ENCODE measurements around the gene TNFSF18. TPM values are rescaled to one million over a fixed set of nuclear protein-coding genes. Genes with fewer than 3 reads are reported as not detected.

Gene TNFSF18
- total RNA-seq (not detected), polyA plus RNA-seq (not detected)

- Histone ChIP-seq H3K9me3 (ENCODE audit: low read length) (no peaks in the 10 kb centered on the region), H3K4me3 (ENCODE audit: low read length) (no peak within 1 kb of the TSS), H3K27ac (ENCODE audit: low read depth, low read length) (no peak within 1 kb of the TSS), H3K36me3 (ENCODE audit: insufficient read depth, low read length) (no peaks in the 10 kb centered on the region), H3K27me3 (ENCODE audit: insufficient read depth, low read length, poor library complexity, severe bottlenecking) (no peaks in the 10 kb centered on the region), H3K4me1 (ENCODE audit: insufficient read depth, low read length) (no peaks in the 10 kb centered on the region)
- no peak for DNase-seq
- no peaks in the 10 kb centered on the region for H3K9me3 Mint-ChIP-seq
- no peaks in the 10 kb centered on the region for H3K36me3 Mint-ChIP-seq
- H3K27ac Mint-ChIP-seq, result no peak within 1 kb of the TSS
- ChIA-PET CTCF (no interaction called here), POLR2A (interaction anchor here (0.7 kb wide), 1 partner anchor 269 kb away, joined by 8 read pairs; no protein-coding TSS in a partner anchor)
- no peak within 1 kb of the TSS for H3K4me3 Mint-ChIP-seq
- no peaks in the 10 kb centered on the region for H3K27me3 Mint-ChIP-seq
- no peaks in the 10 kb centered on the region for H3K4me1 Mint-ChIP-seq
These were observed at the start of gene TNFSF18 for GRCh38 chr1:173050865-173051264. TSS of gene TNFSF18 (minus strand) at chr1:173050941. CDS start at chr1:173050896, 45 bp downstream.

DNA sequence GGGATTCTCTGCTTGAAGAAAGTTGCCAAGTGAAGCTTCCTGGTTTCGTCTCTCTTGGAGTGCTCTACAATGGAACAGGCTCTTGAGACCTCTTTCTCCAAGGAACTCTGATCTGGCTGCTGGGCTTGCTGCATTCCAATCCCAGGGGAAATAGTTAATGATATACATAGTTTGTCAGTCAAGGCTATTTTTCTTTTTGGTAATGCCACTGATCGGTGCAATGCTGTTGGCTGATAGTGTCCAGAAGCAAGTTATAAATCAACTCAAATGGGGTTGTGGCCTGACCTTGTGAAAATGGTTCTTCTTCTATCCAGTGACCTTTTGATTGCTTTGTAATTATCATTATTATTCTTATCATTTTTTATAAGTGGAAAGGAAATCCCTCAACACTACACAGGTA lies 48.4 kb upstream of the TNFSF18 start:
- ChIA-PET POLR2A (no interaction called here), CTCF (no interaction called here)
- Histone ChIP-seq H3K27ac (ENCODE audit: low read depth, low read length) (no peak overlapping the region), H3K9me3 (ENCODE audit: low read length) (no peaks in the 10 kb centered on the region), H3K4me3 (ENCODE audit: low read length) (no peak overlapping the region), H3K27me3 (ENCODE audit: insufficient read depth, low read length, poor library complexity, severe bottlenecking) (no peaks in the 10 kb centered on the region), H3K36me3 (ENCODE audit: insufficient read depth, low read length) (no peaks in the 10 kb centered on the region), H3K4me1 (ENCODE audit: insufficient read depth, low read length) (no peaks in the 10 kb centered on the region)
- no peak overlapping the region for H3K27ac Mint-ChIP-seq
- no peak for DNase-seq
- H3K4me3 Mint-ChIP-seq, result no peak overlapping the region
- H3K27me3 Mint-ChIP-seq, result peaks cover 0 to 1% of the 10 kb centered on the region in 2 donors
- H3K36me3 Mint-ChIP-seq, result no peaks in the 10 kb centered on the region
- H3K4me1 Mint-ChIP-seq, result no peaks in the 10 kb centered on the region
- H3K9me3 Mint-ChIP-seq, result peaks cover 2 to 13% (median 7%) of the 10 kb centered on the region in 5 donors

DNA sequence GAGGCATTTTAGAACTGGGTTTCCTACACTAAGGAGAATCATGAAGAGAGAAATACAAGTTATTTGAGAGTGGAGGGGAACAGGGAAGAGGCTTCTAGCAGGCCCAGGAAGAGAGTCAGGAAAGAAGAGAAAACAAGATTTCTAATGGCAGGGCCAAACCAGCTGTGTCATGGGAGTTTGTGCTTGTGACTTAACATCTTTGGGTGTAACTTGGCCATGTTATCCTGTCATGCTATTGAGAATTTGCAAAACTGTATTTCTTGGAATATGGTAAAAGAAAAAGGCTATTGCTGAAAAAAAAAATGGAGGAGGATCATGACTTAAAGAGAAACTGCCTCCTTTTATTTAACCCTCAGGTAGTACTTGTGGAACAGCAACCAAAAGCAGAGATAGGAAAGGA lies 47.4 kb upstream of the TNFSF18 start:
- Mint-ChIP-seq H3K36me3 (no peaks in the 10 kb centered on the region), H3K4me1 (no peaks in the 10 kb centered on the region), H3K9me3 (peaks cover 0 to 9% (median 4%) of the 10 kb centered on the region in 5 donors), H3K27ac (no peak overlapping the region), H3K4me3 (no peak overlapping the region), H3K27me3 (peaks cover 0 to 1% of the 10 kb centered on the region in 2 donors)
- DNase-seq, result no peak
- no peak overlapping the region for H3K27ac ChIP-seq (ENCODE audit: low read depth, low read length)
- no peaks in the 10 kb centered on the region for H3K36me3 ChIP-seq (ENCODE audit: insufficient read depth, low read length)
- CTCF ChIA-PET, result no interaction called here
- H3K4me3 ChIP-seq (ENCODE audit: low read length), result no peak overlapping the region
- H3K4me1 ChIP-seq (ENCODE audit: insufficient read depth, low read length), result no peaks in the 10 kb centered on the region
- POLR2A ChIA-PET, result no interaction called here
- no peaks in the 10 kb centered on the region for H3K9me3 ChIP-seq (ENCODE audit: low read length)
- H3K27me3 ChIP-seq (ENCODE audit: insufficient read depth, low read length, poor library complexity, severe bottlenecking), result no peaks in the 10 kb centered on the region

DNA sequence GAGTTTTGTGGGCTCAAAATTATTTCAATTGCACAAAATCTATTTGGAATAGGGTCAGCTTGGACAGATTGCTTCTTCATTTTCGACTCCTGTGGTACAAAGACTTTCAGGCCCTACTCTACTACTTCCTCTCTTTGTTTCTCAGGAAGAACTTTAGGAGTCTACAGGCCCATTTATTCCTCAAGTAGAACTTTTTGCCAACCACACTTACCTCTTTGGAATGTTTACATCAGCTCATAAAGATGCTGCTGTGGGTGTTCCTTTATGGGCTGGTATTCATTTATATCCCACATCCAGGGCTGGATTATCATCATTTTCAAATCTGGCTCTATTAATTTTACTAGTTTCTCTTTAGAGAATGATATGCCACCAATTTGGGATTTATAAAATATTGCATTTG lies 46.3 kb upstream of the TNFSF18 start:
- Mint-ChIP-seq H3K4me1 (no peaks in the 10 kb centered on the region), H3K27me3 (peaks cover 0 to 1% of the 10 kb centered on the region in 2 donors), H3K36me3 (no peaks in the 10 kb centered on the region), H3K9me3 (no peaks in the 10 kb centered on the region), H3K27ac (no peak overlapping the region), H3K4me3 (no peak overlapping the region)
- ChIA-PET POLR2A (no interaction called here), CTCF (no interaction called here)
- Histone ChIP-seq H3K27me3 (ENCODE audit: insufficient read depth, low read length, poor library complexity, severe bottlenecking) (no peaks in the 10 kb centered on the region), H3K4me1 (ENCODE audit: insufficient read depth, low read length) (no peaks in the 10 kb centered on the region), H3K27ac (ENCODE audit: low read depth, low read length) (no peak overlapping the region), H3K9me3 (ENCODE audit: low read length) (no peaks in the 10 kb centered on the region), H3K36me3 (ENCODE audit: insufficient read depth, low read length) (no peaks in the 10 kb centered on the region), H3K4me3 (ENCODE audit: low read length) (no peak overlapping the region)
- DNase-seq, result no peak

- POLR2A ChIA-PET, result no interaction called here
- no peak overlapping the region for H3K4me3 Mint-ChIP-seq
These were observed 44.9 kb upstream of the TNFSF18 start for GRCh38 chr1:173095632-173096031.

GRCh38 chr1:173094541-173094940 lies 43.8 kb upstream of the TNFSF18 start:
- H3K36me3 ChIP-seq (ENCODE audit: insufficient read depth, low read length), result no peaks in the 10 kb centered on the region
- Mint-ChIP-seq H3K36me3 (no peaks in the 10 kb centered on the region), H3K27ac (no peak overlapping the region), H3K27me3 (peaks cover 1 to 4% of the 10 kb centered on the region in 2 donors), H3K9me3 (no peaks in the 10 kb centered on the region), H3K4me1 (no peaks in the 10 kb centered on the region), H3K4me3 (no peak overlapping the region)
- H3K27me3 ChIP-seq (ENCODE audit: insufficient read depth, low read length, poor library complexity, severe bottlenecking), result no peaks in the 10 kb centered on the region
- no peaks in the 10 kb centered on the region for H3K9me3 ChIP-seq (ENCODE audit: low read length)
- H3K27ac ChIP-seq (ENCODE audit: low read depth, low read length), result no peak overlapping the region
- H3K4me3 ChIP-seq (ENCODE audit: low read length), result no peak overlapping the region
- POLR2A ChIA-PET, result no interaction called here
- DNase-seq, result no peak
- H3K4me1 ChIP-seq (ENCODE audit: insufficient read depth, low read length), result no peaks in the 10 kb centered on the region
- CTCF ChIA-PET, result no interaction called here

More at GRCh38 chr1:173095632-173096031, 44.9 kb upstream of the TNFSF18 start:
- CTCF ChIA-PET, result no interaction called here
- no peaks in the 10 kb centered on the region for H3K4me1 Mint-ChIP-seq
- no peak overlapping the region for H3K27ac Mint-ChIP-seq
- H3K4me1 ChIP-seq (ENCODE audit: insufficient read depth, low read length), result no peaks in the 10 kb centered on the region
- H3K36me3 Mint-ChIP-seq, result no peaks in the 10 kb centered on the region
- no peaks in the 10 kb centered on the region for H3K36me3 ChIP-seq (ENCODE audit: insufficient read depth, low read length)
- H3K27ac ChIP-seq (ENCODE audit: low read depth, low read length), result no peak overlapping the region
- no peaks in the 10 kb centered on the region for H3K9me3 ChIP-seq (ENCODE audit: low read length)
- DNase-seq, result no peak
- H3K4me3 ChIP-seq (ENCODE audit: low read length), result no peak overlapping the region
- no peaks in the 10 kb centered on the region for H3K9me3 Mint-ChIP-seq
- H3K27me3 Mint-ChIP-seq, result peaks cover 0 to 1% of the 10 kb centered on the region in 2 donors
- no peaks in the 10 kb centered on the region for H3K27me3 ChIP-seq (ENCODE audit: insufficient read depth, low read length, poor library complexity, severe bottlenecking)

- ChIA-PET POLR2A (no interaction called here), CTCF (no interaction called here)
- H3K9me3 ChIP-seq (ENCODE audit: low read length), result no peaks in the 10 kb centered on the region
- no peak overlapping the region for H3K4me3 ChIP-seq (ENCODE audit: low read length)
- DNase-seq, result no peak
- no peaks in the 10 kb centered on the region for H3K4me1 ChIP-seq (ENCODE audit: insufficient read depth, low read length)
- H3K27me3 Mint-ChIP-seq, result peaks cover 1 to 4% of the 10 kb centered on the region in 2 donors
- no peaks in the 10 kb centered on the region for H3K9me3 Mint-ChIP-seq
- no peak overlapping the region for H3K27ac Mint-ChIP-seq
- no peaks in the 10 kb centered on the region for H3K36me3 ChIP-seq (ENCODE audit: insufficient read depth, low read length)
- no peaks in the 10 kb centered on the region for H3K36me3 Mint-ChIP-seq
- no peak overlapping the region for H3K4me3 Mint-ChIP-seq
- no peaks in the 10 kb centered on the region for H3K27me3 ChIP-seq (ENCODE audit: insufficient read depth, low read length, poor library complexity, severe bottlenecking)
- H3K4me1 Mint-ChIP-seq, result no peaks in the 10 kb centered on the region
- H3K27ac ChIP-seq (ENCODE audit: low read depth, low read length), result no peak overlapping the region
These were observed 43.1 kb upstream of the TNFSF18 start for GRCh38 chr1:173093691-173094445.

DNA sequence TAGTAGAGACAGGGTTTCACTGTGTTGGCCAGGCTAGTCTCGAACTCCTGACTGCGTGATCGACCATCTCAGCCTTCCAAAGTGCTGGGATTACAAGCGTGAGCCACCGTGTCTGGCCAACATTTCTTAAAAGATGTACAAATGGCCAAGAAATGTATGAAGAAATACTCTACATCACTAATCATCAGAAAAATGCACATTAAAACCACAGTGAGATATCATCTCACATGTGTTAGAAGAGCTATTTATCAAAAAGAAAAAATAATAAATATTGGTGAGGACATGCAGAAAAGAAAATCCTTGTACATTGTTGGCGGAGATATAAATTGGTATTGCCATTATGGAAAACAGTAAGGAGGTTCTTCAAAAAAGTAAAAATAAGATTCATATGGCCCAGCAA lies 33.6 kb upstream of the TNFSF18 start:
- H3K4me3 ChIP-seq (ENCODE audit: low read length), result no peak overlapping the region
- CTCF ChIA-PET, result no interaction called here
- DNase-seq, result no peak

More for the DNA sequence above, 33.6 kb upstream of the TNFSF18 start:
- H3K9me3 Mint-ChIP-seq, result no peaks in the 10 kb centered on the region
- H3K27me3 Mint-ChIP-seq, result peaks cover 0 to 4% of the 10 kb centered on the region in 2 donors
- H3K36me3 Mint-ChIP-seq, result no peaks in the 10 kb centered on the region
- H3K27me3 ChIP-seq (ENCODE audit: insufficient read depth, low read length, poor library complexity, severe bottlenecking), result no peaks in the 10 kb centered on the region
- no peak overlapping the region for H3K4me3 Mint-ChIP-seq
- POLR2A ChIA-PET, result no interaction called here
- no peak overlapping the region for H3K27ac ChIP-seq (ENCODE audit: low read depth, low read length)
- H3K9me3 ChIP-seq (ENCODE audit: low read length), result no peaks in the 10 kb centered on the region
- no peaks in the 10 kb centered on the region for H3K36me3 ChIP-seq (ENCODE audit: insufficient read depth, low read length)
- H3K27ac Mint-ChIP-seq, result no peak overlapping the region
- H3K4me1 ChIP-seq (ENCODE audit: insufficient read depth, low read length), result no peaks in the 10 kb centered on the region
- no peaks in the 10 kb centered on the region for H3K4me1 Mint-ChIP-seq
